Natural killer cell treated with Interleukin-12 subunit alpha and Interleukin-12 subunit beta and Interleukin-15 and Interleukin-18, amount 100 ng/mL, for 72 hours (primary cell): ENCODE results near the gene DIP2C. TPM values are rescaled to one million over a fixed set of nuclear protein-coding genes. Genes with fewer than 3 reads are reported as not detected.

Experiments
- ATAC-seq, 2 donors: fragments of 150-1000 bp; cut with Tn5 transposase in 1 of 2; sonication (Bioruptor Pico), chemical (Tn5 transposase) in 1 of 2; 2 replicates each; pipeline ENCODE4 v1.10.0; 2021
- DNase-seq: peaks from one replicate; pipeline ENCODE4 v3.0.0; 2022; ENCODE audit warnings: low spot score
- H3K27ac Mint-ChIP-seq, 2 donors: 1 replicate in 1 of 2; 2 replicates in 1 of 2; pipeline ENCODE4 v1.8.0; 2022; ENCODE audit warnings: mixed read lengths in 2 of 2, mild to moderate bottlenecking in 1 of 2, moderate library complexity in 1 of 2
- H3K27me3 Mint-ChIP-seq, 2 donors: 1 replicate in 1 of 2; 2 replicates in 1 of 2; pipeline ENCODE4 v1.8.0; 2022; ENCODE audit warnings: mixed read lengths in 2 of 2
- H3K36me3 Mint-ChIP-seq: one replicate; pipeline ENCODE4 v1.8.0; 2022; ENCODE audit warnings: mixed read lengths
- H3K4me1 Mint-ChIP-seq, 2 donors: 1 replicate in 1 of 2; 2 replicates in 1 of 2; pipeline ENCODE4 v1.8.0; 2022; ENCODE audit warnings: low read depth in 2 of 2, mixed read lengths in 2 of 2, mild to moderate bottlenecking in 1 of 2
- H3K4me3 Mint-ChIP-seq: one replicate; pipeline ENCODE4 v1.8.0; 2022; ENCODE audit warnings: mixed read lengths
- H3K9me3 Mint-ChIP-seq: 2 replicates; pipeline ENCODE4 v1.8.0; 2022; ENCODE audit warnings: mixed read lengths
- total RNA-seq, 2 donors: library from RNA; stranded (reverse); gene quantifications; one replicate each; pipeline ENCODE4 v1.2.3, GENCODE V29; 2022

The DIP2C gene
- total RNA-seq, 2 donors from 2014 or later: 0.57 to 0.98 TPM

GRCh38 chr10:572696-573095 lies 116.8 kb downstream of the DIP2C start:
- H3K36me3 Mint-ChIP-seq: no peaks in the 10 kb centered on the region
- H3K9me3 Mint-ChIP-seq: peaks cover 3% of the 10 kb centered on the region
- H3K4me3 Mint-ChIP-seq: no peak overlapping the region
- peaks cover 22 to 53% of the 10 kb centered on the region in 2 donors for H3K27me3 Mint-ChIP-seq
- DNase-seq: no peak
- H3K27ac Mint-ChIP-seq: no peak overlapping the region
- no peak for ATAC-seq
- H3K4me1 Mint-ChIP-seq: no peaks in the 10 kb centered on the region

DNA sequence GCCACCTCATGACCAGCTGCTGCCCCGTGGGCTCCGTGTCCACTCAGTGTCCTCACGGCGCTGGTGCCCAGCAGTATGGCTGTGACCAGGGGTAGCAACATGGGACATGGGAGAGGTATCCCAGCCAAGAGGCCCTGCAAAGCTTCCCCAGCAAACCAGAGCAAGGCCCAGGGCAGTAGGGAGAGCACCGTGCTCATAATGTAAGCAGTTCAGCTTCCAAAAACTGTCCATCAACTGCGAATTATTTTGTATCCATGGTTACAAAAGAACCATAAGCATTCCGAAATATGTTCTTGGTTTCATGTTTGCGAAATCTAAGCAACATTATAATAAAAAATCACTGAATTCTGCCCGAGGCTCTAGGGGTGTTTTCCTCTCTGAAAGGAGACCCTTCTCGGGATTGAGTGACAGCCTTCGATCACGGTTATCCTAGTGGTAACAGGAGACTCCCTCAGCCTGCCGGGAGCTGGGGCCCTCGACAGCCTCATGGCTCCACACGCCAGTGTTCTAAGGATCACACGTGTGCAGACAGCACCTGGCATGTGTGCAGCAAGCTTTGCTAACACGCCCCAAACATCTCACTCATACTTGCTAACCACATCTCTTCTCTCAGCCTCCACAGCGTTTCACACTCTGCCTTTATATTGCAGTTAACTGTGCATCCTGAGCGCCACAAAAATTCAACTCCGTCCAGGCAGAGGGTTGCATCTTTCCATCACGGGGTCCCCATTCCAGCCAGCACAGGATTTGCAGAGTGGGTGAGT lies 117.6 kb downstream of the DIP2C start:
- H3K4me1 Mint-ChIP-seq: no peaks in the 10 kb centered on the region
- H3K36me3 Mint-ChIP-seq: no peaks in the 10 kb centered on the region
- H3K4me3 Mint-ChIP-seq: no peak overlapping the region
- H3K27me3 Mint-ChIP-seq: peaks cover 20 to 49% of the 10 kb centered on the region in 2 donors
- DNase-seq (no peak), ATAC-seq (no peak)
- H3K9me3 Mint-ChIP-seq: peaks cover 3% of the 10 kb centered on the region
- no peak overlapping the region for H3K27ac Mint-ChIP-seq

DNA sequence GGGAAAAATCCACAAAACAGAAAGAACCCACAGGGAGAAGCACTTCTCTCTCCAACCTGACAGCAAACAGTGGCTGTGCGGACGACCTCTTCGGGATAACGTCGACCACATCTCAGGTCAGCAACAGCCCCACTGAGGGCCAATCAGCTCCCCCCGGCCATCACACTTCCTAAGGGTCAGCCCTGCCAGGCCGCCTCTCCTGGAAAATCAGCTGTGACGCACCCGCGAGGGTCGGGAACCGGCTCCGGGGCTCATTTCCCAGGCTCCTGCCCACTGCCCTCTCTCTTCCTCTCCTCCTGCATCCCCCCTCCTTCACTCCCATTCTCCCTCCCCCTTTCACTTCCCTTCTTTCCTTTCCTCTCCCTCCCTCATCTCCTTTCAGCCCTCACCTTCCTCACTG lies 118.3 kb downstream of the DIP2C start:
- no peaks in the 10 kb centered on the region for H3K4me1 Mint-ChIP-seq
- no peaks in the 10 kb centered on the region for H3K36me3 Mint-ChIP-seq
- no peak for ATAC-seq
- H3K27ac Mint-ChIP-seq: no peak overlapping the region
- no peak overlapping the region for H3K4me3 Mint-ChIP-seq
- peaks cover 3% of the 10 kb centered on the region for H3K9me3 Mint-ChIP-seq
- H3K27me3 Mint-ChIP-seq: peaks cover 20 to 42% of the 10 kb centered on the region in 2 donors
- DNase-seq: no peak

DNA sequence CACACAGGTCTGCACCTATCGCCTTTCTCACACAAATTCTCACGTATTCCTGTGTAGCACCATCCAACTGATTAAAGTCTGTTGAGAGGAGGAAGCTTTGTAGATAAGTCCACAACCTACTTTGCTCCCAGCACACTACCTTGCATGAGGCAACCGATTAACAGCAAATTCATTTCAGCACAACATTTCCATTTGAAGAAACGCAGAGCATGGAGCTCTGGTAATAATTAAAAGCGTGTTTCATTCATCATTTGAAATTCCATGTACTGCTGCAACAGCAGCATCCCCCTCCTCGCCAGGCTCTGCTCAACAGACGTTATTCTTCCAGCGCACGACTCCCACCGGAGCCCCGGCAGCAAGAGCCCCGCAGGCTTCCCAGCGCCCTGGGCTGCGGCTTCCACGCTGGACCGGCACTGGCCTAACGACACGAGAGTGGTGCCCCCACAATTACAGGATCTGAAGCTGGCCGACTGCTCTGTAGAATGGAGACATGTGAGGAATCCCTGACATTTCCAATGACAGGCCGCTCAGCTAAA lies 118.8 kb downstream of the DIP2C start:
- Mint-ChIP-seq H3K4me1 (no peaks in the 10 kb centered on the region), H3K9me3 (peaks cover 3% of the 10 kb centered on the region), H3K27ac (no peak overlapping the region), H3K4me3 (no peak overlapping the region), H3K27me3 (peaks cover 20 to 38% of the 10 kb centered on the region in 2 donors), H3K36me3 (no peaks in the 10 kb centered on the region)
- DNase-seq (no peak), ATAC-seq (no peak)

GRCh38 chr10:569961-570627 lies 119.4 kb downstream of the DIP2C start:
- peaks cover 20 to 38% of the 10 kb centered on the region in 2 donors for H3K27me3 Mint-ChIP-seq
- no peak overlapping the region for H3K4me3 Mint-ChIP-seq
- H3K27ac Mint-ChIP-seq: no peak overlapping the region
- ATAC-seq: peak in 1 of 2 donors; percentile 20
- no peak for DNase-seq
- H3K9me3 Mint-ChIP-seq: peaks cover 3% of the 10 kb centered on the region
- no peaks in the 10 kb centered on the region for H3K4me1 Mint-ChIP-seq
- H3K36me3 Mint-ChIP-seq: no peaks in the 10 kb centered on the region

GRCh38 chr10:568848-569247 lies 120.6 kb downstream of the DIP2C start:
- H3K9me3 Mint-ChIP-seq: peaks cover 3% of the 10 kb centered on the region
- H3K27me3 Mint-ChIP-seq: peaks cover 22 to 44% of the 10 kb centered on the region in 2 donors
- H3K4me1 Mint-ChIP-seq: no peaks in the 10 kb centered on the region
- DNase-seq (no peak), ATAC-seq (no peak)
- no peak overlapping the region for H3K4me3 Mint-ChIP-seq
- H3K36me3 Mint-ChIP-seq: no peaks in the 10 kb centered on the region
- no peak overlapping the region for H3K27ac Mint-ChIP-seq

DNA sequence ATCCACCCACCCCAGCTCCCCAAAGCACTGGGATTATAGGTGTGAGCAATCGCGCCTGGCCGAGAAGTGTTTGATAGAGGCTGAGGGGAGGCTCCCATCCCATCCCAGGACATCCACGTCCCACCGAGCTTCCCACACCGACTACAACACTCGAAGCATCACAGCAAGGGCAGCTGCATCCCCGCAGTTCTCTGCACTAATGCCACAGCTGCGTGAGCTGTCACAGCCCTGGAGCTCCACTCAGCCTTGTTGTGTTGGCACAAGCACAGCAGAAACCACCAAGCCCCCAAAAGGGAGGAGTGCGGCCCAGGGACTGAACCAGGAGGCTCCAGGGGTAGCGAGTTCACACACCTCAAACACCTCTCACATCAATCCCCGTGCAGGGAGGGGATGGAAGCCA lies 121.6 kb downstream of the DIP2C start:
- no peak for ATAC-seq
- no peak overlapping the region for H3K4me3 Mint-ChIP-seq
- H3K27me3 Mint-ChIP-seq: peaks cover 20 to 47% of the 10 kb centered on the region in 2 donors

DNA sequence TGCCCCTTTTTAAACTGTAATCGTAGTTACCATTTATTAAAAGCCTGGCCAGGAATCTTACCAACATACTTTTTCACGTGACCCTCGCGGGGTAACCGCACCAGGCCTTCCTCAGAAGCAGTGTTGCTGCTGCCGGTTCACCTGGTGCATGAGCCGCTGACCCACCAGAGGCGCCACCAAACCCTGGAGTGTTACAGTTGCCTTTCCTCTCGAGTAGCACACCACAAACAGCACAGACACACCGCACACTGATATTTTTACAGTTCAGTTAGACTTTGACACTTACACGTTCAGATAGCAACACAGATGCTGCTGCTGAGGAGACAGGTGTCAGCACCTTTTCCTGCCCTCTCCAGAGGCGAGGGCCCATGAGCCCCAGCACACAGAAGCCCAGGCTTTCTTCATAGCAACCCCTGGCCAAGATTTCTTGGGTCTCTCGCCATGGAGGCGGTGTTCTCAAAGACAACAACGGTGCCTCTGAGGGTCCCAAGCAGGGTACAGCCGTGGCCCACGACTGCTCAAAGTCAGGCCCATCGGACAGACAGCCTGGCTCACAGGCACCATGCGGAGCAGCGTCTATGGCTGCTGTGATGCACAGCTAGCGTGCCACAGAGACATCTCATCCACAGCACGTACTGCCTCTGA lies 123.1 kb downstream of the DIP2C start:
- no peaks in the 10 kb centered on the region for H3K4me1 Mint-ChIP-seq
- DNase-seq (no peak), ATAC-seq (no peak)
- no peak overlapping the region for H3K27ac Mint-ChIP-seq
- peaks cover 15 to 32% of the 10 kb centered on the region in 2 donors for H3K27me3 Mint-ChIP-seq
- no peak overlapping the region for H3K4me3 Mint-ChIP-seq
- H3K9me3 Mint-ChIP-seq: peaks cover 3% of the 10 kb centered on the region
- no peaks in the 10 kb centered on the region for H3K36me3 Mint-ChIP-seq

More for the DNA sequence above, 121.6 kb downstream of the DIP2C start:
- Mint-ChIP-seq H3K36me3 (no peaks in the 10 kb centered on the region), H3K27ac (no peak overlapping the region), H3K4me1 (no peaks in the 10 kb centered on the region), H3K9me3 (peaks cover 3% of the 10 kb centered on the region)
- no peak for DNase-seq

DNA sequence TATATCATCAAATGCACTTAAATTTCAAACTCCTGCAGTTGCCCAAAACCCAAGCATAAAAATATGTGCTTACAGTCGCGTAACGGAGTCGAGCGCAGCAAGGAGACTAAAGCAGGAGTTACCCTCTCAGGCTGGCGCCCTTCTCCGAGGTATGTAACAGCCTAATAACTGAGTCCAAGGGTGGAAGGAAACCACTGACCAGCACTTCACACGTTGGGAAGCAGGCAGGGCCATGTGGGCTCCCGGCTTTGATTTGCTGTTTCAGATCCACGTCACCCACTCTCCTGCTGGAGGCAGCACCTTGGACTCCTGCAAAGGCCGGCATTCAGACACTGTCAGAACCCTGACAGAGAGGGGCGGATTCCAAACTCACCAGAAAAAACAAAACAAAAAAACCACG lies 123.8 kb downstream of the DIP2C start:
- Mint-ChIP-seq H3K4me1 (no peaks in the 10 kb centered on the region), H3K4me3 (no peak overlapping the region), H3K27me3 (peaks cover 14 to 29% of the 10 kb centered on the region in 2 donors), H3K36me3 (no peaks in the 10 kb centered on the region), H3K9me3 (peaks cover 3% of the 10 kb centered on the region), H3K27ac (no peak overlapping the region)
- ATAC-seq: no peak
- no peak for DNase-seq

- H3K27ac Mint-ChIP-seq: no peak overlapping the region
- H3K27me3 Mint-ChIP-seq: peaks cover 14 to 24% of the 10 kb centered on the region in 2 donors
- DNase-seq: no peak
Observed at GRCh38 chr10:565146-565545, 124.3 kb downstream of the DIP2C start.

GRCh38 chr10:563827-564226 lies 125.6 kb downstream of the DIP2C start:
- H3K9me3 Mint-ChIP-seq: no peaks in the 10 kb centered on the region
- no peaks in the 10 kb centered on the region for H3K4me1 Mint-ChIP-seq
- H3K36me3 Mint-ChIP-seq: no peaks in the 10 kb centered on the region
- DNase-seq (no peak), ATAC-seq (no peak)
- no peak overlapping the region for H3K27ac Mint-ChIP-seq
- H3K27me3 Mint-ChIP-seq: peaks cover 17 to 22% of the 10 kb centered on the region in 2 donors
- H3K4me3 Mint-ChIP-seq: no peak overlapping the region

More at GRCh38 chr10:565146-565545, 124.3 kb downstream of the DIP2C start:
- Mint-ChIP-seq H3K4me3 (no peak overlapping the region), H3K9me3 (peaks cover 3% of the 10 kb centered on the region), H3K36me3 (no peaks in the 10 kb centered on the region), H3K4me1 (no peaks in the 10 kb centered on the region)
- ATAC-seq: no peak

DNA sequence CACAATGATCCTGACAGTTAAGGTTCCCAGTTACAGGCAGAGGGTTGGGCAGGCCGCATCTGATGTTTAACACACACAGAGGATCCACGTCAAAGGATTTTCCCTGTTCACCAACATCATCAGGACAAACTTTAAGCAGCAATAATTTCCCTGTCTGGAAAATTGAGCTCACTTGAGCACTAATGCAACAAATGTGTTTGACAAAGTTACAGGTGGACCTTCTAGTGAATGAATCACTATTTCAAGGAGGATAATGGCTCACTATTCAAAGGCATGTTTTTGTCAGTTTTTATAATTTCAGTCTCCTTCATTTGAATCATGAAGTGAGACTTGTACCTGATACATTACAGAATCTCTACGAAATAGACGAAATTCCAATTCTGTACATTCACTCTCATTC lies 127.3 kb downstream of the DIP2C start:
- H3K27me3 Mint-ChIP-seq: peaks cover 13 to 22% of the 10 kb centered on the region in 2 donors
- ATAC-seq (no peak), DNase-seq (no peak)
- H3K27ac Mint-ChIP-seq: no peak overlapping the region
- H3K4me1 Mint-ChIP-seq: no peaks in the 10 kb centered on the region
- H3K4me3 Mint-ChIP-seq: no peak overlapping the region
- H3K36me3 Mint-ChIP-seq: no peaks in the 10 kb centered on the region
- no peaks in the 10 kb centered on the region for H3K9me3 Mint-ChIP-seq

GRCh38 chr10:561721-562120 lies 127.7 kb downstream of the DIP2C start:
- H3K4me3 Mint-ChIP-seq: no peak overlapping the region
- no peaks in the 10 kb centered on the region for H3K4me1 Mint-ChIP-seq
- H3K27me3 Mint-ChIP-seq: peaks cover 14 to 22% of the 10 kb centered on the region in 2 donors
- no peak overlapping the region for H3K27ac Mint-ChIP-seq
- no peaks in the 10 kb centered on the region for H3K36me3 Mint-ChIP-seq
- no peak for ATAC-seq
- DNase-seq: no peak
- H3K9me3 Mint-ChIP-seq: no peaks in the 10 kb centered on the region
